Measurements from ENCODE around the gene MYO9B.
A peak's percentile ranks its signal among the peaks of the same experiment; 100 is the strongest.

Gene MYO9B

GRCh38 chr19:17075035-17075863 is at the start of gene MYO9B, which contains the start of gene HAUS8:
Gene MYO9B, plus strand, starts transcription at chr19:17075777. Its CDS starts 25,941 bp downstream, at chr19:17101718.
Gene HAUS8, minus strand, starts transcription at chr19:17075452. Its CDS starts 30 bp downstream, at chr19:17075422.
- DNase-seq (ENCODE audit: low spot score), result peak; percentile 99

GRCh38 chr19:17025991-17026658 is 49.5 kb upstream of the MYO9B start:
- peak; percentile 55 for DNase-seq (ENCODE audit: low spot score)

GRCh38 chr19:17026706-17027534 is 48.7 kb upstream of the MYO9B start, which contains the start of gene CPAMD8:
Gene CPAMD8, minus strand, starts transcription at chr19:17026810. Its CDS starts 168 bp downstream, at chr19:17026642.
- DNase-seq (ENCODE audit: low spot score), result peak; percentile 67

- DNase-seq (ENCODE audit: low spot score), result no peak
Measured at GRCh38 chr19:17027535-17027975, 48.0 kb upstream of the MYO9B start.

- DNase-seq (ENCODE audit: low spot score), result no peak
Measured at GRCh38 chr19:17031741-17032140, 43.8 kb upstream of the MYO9B start.

- no peak for DNase-seq (ENCODE audit: low spot score)
Measured at GRCh38 chr19:17035842-17036424, 39.6 kb upstream of the MYO9B start.

GRCh38 chr19:17036640-17037039 is 38.9 kb upstream of the MYO9B start:
- no peak for DNase-seq (ENCODE audit: low spot score)

GRCh38 chr19:17037184-17037583 is 38.4 kb upstream of the MYO9B start:
- DNase-seq (ENCODE audit: low spot score), result no peak

GRCh38 chr19:17037966-17038500 is 37.5 kb upstream of the MYO9B start:
- no peak for DNase-seq (ENCODE audit: low spot score)

- DNase-seq (ENCODE audit: low spot score), result no peak
Measured at GRCh38 chr19:17041976-17042375, 33.6 kb upstream of the MYO9B start.

GRCh38 chr19:17043744-17044143 is 31.8 kb upstream of the MYO9B start:
- no peak for DNase-seq (ENCODE audit: low spot score)

GRCh38 chr19:17045907-17046502 is 29.6 kb upstream of the MYO9B start:
- no peak for DNase-seq (ENCODE audit: low spot score)

- DNase-seq (ENCODE audit: low spot score), result no peak
Measured at GRCh38 chr19:17048885-17049453, 26.6 kb upstream of the MYO9B start.

- no peak for DNase-seq (ENCODE audit: low spot score)
Measured at GRCh38 chr19:17049711-17050280, 25.8 kb upstream of the MYO9B start.

- DNase-seq (ENCODE audit: low spot score), result no peak
Measured at GRCh38 chr19:17052439-17052838, 23.1 kb upstream of the MYO9B start.

- DNase-seq (ENCODE audit: low spot score), result no peak
Measured at GRCh38 chr19:17054746-17055145, 20.8 kb upstream of the MYO9B start.

- no peak for DNase-seq (ENCODE audit: low spot score)
Measured at GRCh38 chr19:17055636-17056035, 19.9 kb upstream of the MYO9B start.

GRCh38 chr19:17058236-17058635 is 17.3 kb upstream of the MYO9B start:
- no peak for DNase-seq (ENCODE audit: low spot score)

GRCh38 chr19:17060802-17061201 is 14.8 kb upstream of the MYO9B start:
- no peak for DNase-seq (ENCODE audit: low spot score)

GRCh38 chr19:17061205-17061604 is 14.4 kb upstream of the MYO9B start:
- DNase-seq (ENCODE audit: low spot score), result no peak
